Activated T-cell treated with anti-CD3 and anti-CD28 coated beads for 4 hours (primary cell): ENCODE data around the gene MPG.

ENCODE experiments used
- DNase-seq: peaks from one replicate; pipeline ENCODE4 v3.0.0-alpha.2; 2020

Gene MPG

DNA sequence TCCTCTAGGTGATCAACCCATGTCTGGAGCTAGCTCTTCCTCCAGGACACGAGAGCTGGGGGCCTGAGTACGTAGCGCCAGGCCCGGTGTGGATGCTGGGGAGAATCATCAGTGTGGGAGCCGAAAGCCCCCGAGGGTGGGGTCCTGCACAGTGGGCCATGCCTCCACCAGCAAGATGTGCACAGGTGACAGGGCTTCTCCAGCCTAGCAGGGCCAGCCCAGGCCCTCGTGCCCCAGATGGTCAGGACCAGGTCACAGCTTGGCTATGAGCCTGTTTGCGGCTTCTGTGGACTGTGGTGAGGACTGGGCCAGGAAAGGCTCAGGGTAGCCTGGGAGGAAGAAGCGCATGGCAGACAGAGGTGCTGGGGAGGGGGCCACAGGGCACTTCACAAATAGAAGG, 7.8 kb downstream of the MPG start:
- DNase-seq, result no peak

DNA sequence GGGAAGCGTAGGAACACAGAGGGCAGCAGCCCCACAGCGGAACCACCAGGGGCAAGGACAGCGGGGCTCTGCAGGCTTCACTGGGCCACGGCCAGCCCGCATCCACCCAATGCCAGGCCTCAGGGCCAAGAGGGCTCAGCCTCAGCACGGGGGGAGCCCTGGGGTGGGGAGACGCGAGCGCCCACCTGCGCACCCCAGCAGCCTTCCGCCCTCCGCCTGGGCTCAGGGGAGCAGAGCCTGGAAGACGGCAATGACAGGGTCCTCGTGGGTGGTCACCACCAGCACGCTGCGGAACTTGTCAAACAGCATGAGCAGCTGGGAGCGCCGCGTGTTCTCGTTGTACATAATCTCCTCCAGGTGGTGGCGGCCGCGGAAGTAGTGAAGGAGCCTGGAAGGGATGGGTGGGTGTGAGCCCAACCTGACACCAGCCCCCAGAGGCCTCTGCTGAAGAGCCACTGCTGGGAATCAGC, 8.5 kb downstream of the MPG start:
- DNase-seq, result no peak

DNA sequence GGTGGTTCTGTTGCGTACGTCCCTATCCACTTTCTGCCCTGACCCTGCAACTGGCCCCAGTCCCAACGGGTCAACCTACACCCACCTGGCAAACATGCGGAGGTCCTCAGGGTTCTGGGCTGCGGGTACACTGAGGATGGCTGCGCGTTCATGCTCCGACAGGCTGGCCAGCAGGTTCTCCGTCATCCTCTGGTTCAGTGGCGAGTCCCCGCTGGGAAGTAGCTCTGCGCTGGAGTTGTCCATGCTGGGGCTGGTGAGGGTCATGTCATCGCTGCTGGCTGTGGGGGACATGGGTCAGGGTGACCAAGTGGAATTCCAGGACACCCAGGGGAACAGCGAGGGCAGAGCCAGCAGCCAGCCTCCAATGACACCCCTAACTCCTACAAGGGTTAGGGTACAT, 10.6 kb downstream of the MPG start:
- DNase-seq, result no peak

GRCh38 chr16:89391-90302, 11.6 kb downstream of the MPG start:
- no peak for DNase-seq

DNA sequence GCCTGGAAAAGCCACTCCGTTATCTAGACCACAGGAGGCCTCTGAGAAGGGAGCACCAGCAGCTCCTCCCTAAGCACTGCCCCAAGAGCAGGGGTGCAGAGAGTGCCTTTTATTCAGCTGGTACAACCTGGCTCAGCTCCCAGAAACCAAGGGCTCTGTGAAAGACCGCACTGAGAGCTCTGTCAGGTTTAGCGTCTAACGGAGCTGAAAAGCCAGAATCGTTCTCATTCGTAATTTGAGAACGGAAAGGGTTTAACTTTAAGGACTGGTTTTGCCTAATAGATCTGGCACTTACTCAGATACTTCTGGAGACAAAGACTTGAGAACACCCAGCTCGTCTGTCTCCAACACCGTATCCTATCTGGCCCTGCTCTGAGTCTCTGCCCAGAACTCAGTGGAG, 13.5 kb downstream of the MPG start:
- no peak for DNase-seq

DNA sequence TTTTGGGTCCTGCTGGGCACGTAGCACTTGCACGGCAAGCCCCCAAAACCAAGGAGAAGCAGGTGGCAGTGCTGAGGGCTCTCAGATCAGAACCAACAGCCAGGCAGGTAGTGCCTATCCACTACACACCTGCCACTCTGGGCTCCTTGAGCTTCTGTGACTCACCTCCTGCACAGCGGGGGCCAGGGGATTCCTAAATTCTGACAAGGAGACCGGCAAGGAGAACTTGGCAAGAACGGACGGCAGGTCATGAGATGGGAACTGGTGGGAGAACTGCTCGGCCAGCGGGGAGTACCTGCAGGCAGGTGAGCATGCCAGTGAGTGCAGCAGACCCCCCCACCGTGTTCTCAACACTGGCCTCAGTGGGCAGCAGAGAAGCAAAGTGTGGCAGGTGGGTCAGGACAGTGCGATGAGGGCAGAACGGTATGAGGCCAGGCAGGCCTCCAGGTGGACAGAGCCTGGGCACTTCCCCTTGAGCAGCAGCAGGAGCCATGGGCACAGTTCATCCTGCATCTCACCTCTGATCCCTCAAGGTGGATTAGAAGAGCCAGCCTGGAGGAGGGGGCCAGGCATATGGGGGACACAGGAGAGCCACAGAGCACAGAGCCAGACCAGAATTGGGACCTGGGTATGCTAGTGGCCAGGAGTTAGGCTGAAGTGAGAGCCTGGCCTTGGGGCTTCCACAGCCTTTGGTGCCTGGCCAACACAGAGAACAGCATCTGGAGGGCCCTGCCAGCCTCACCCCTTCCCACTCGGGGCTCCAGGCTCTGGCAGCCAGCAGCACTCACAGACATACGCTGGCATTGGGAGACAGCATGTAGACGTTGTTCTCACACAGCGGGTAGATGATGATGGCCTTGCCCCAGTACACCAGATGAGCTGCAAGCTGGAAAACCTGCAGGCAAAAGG, 14.7 kb downstream of the MPG start:
- no peak for DNase-seq

DNA sequence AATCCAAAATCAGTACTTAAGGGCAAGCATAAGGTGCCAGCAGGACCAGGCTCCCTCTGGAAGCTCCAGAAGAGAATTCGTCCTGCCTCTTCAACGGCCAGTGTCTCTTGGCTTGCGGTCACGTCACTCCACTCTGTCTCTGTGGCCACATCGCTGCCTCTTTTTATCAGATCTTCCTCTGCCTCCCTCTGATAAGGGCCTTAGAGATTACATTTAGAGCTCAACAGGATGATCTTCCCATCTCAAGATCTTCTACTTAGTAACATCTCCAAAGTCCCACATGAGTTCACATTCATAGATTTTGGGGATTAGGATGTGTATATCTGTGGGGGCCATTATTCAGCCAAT, 16.9 kb downstream of the MPG start:
- DNase-seq, result no peak

GRCh38 chr16:96935-97381, 18.9 kb downstream of the MPG start:
- DNase-seq, result peak; percentile 84

DNA sequence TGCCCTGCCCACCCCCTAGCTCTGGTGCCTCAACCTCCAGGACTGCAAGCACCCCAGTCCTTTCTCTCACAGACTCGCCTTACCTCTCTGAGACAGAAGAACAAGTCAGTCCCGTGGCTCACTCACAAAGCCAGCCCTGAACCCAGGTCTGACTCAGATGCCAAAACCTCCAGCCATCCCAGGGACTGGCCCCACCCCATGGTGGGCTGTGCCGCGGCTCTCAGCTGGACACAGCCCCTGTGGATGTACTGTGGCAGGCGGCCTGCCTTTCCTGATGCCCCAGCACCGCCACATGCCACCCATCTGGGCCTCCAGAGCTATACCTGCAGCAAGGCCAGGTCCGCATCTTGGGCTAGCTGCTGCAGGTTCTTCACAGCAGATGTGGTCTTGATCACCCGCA, 19.8 kb downstream of the MPG start:
- DNase-seq, result no peak

DNA sequence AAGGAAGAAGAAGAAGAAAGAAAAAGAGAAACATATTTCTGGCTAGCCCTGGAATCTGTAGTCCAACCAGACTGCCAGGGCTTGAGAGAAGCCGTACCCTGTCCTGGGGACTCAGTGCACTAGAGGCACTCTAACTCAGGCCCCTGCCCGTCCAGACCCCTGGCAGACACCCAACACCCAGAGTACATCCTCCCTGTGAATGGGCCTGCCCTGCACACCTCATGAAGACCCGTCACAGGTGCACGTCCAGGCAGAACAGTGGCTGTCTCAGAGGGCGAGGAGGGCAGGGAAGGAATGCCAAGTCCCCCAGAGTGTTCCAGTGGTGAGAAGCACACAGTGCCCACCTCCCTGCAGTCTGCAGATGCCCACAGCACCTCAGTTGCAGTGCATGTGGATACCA, 23.0 kb downstream of the MPG start:
- no peak for DNase-seq

DNA sequence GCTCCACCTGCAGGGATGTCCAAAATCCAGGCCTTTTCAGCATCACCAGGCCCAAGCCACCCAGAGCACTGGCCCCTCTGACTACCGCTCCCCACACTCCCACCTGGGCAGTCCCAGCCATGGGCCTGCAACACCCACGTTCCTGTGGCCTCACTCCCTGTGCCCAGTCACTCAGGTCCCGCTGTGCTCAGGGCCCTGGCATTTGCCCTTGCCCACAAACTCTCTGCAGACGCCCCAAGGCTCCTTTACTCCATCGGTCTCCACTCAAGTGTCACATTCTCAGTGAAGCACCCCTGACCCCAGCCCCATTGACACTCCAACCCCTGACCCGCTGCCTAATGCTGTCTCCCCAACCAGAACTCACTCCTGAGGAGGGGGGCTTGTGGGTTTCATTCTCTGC, 23.6 kb downstream of the MPG start:
- DNase-seq, result no peak

DNA sequence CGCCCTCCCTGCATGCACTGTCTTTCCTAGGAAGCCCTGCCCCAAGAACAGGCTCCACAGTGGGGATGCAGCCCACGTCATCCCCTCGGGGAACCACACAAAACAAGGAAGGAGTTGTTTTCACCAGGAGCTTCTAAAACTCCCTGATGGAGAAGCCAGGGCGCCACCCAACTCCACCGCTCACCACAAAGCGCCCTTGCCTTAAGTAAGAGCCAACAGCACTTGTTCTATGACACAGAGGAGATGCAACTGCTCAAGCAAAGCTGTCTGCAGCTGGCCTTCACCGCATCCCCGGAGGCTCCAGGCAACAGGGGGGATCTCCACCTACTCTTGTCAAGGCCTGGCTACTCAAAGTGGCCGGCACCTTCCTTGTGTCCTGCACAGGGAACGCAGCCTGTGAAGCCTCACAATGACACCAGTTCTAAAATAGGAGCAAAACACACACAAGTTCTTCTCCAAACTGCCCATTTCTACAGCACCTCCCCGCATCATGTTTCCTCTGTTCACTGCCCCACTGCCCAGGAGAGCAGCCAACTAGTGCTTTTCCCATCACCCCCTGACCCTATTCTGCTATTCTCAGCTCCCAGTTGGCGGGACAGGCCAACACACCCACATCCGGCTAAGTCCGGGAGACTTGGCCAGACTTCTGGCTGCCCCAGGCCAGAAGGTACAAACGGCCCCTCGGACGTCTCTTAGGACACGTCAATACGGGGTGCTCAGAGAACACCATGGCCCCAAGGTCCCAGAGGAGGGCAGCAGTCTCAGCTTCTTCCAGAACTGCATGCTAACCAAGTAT, 24.2 kb downstream of the MPG start:
- no peak for DNase-seq

DNA sequence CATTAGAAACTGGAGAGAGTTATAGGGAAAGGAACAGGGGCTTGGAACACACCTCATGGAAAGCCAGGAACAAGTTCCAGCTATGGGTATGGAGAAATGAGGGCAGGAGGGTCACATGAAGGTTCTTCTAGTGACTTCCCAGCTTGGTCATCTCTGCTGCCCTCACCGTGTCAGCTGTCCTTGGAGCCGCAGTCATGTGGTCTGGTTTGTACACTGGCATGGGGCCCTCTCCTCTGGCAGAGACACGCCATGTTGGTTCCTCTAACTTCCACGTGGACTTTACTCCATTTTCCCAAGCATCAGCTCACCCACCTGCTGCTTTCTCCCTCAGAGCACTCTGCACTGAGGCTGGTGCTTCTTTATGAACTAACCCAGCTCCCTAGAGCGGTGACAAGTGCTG, 26.3 kb downstream of the MPG start:
- DNase-seq, result no peak

DNA sequence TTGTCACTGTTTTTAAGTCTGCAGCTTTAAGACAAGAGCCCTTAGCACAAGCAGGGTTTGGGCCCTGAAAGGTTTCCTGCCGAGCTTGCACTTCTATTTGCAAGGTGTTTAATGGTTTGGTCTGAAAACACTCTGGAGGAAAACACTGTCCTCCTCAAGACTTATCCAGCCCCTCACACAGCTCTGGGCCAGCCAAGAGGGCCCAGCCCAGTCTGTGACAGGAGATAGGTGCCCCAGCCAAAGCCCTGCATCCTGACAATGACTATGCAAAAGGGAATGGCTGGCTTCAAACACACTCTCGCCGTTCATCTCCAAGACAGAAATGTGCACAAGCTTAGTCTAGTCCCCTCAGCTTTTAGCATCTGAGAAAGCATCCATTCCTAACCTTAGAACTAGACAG, 26.9 kb downstream of the MPG start:
- no peak for DNase-seq

- no peak for DNase-seq
Measured at GRCh38 chr16:105521-105920, 27.5 kb downstream of the MPG start.

GRCh38 chr16:106623-107324, 28.7 kb downstream of the MPG start:
- peak; percentile 33 for DNase-seq

GRCh38 chr16:112153-112840, 34.3 kb downstream of the MPG start:
- no peak for DNase-seq

DNA sequence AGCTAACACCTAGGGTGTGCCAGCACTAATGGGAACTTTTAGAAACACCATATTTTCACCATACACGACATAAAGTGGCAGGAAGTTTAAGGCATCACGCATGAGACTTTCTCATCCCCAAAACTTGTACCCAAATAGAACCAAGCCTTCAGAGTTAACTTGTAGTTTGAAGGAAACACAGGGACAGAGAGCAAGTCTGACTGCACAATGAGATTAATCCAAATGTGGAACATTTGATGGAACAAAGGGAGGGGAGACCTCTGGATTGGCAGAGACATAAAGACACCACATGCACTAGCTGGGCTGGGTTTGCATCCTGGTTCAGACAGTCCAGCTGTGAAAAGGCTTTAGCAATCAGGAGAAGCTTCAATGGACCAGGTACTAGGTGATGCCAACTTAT, 36.3 kb downstream of the MPG start:
- no peak for DNase-seq

- no peak for DNase-seq
Measured at GRCh38 chr16:116015-116414, 38.0 kb downstream of the MPG start.

DNA sequence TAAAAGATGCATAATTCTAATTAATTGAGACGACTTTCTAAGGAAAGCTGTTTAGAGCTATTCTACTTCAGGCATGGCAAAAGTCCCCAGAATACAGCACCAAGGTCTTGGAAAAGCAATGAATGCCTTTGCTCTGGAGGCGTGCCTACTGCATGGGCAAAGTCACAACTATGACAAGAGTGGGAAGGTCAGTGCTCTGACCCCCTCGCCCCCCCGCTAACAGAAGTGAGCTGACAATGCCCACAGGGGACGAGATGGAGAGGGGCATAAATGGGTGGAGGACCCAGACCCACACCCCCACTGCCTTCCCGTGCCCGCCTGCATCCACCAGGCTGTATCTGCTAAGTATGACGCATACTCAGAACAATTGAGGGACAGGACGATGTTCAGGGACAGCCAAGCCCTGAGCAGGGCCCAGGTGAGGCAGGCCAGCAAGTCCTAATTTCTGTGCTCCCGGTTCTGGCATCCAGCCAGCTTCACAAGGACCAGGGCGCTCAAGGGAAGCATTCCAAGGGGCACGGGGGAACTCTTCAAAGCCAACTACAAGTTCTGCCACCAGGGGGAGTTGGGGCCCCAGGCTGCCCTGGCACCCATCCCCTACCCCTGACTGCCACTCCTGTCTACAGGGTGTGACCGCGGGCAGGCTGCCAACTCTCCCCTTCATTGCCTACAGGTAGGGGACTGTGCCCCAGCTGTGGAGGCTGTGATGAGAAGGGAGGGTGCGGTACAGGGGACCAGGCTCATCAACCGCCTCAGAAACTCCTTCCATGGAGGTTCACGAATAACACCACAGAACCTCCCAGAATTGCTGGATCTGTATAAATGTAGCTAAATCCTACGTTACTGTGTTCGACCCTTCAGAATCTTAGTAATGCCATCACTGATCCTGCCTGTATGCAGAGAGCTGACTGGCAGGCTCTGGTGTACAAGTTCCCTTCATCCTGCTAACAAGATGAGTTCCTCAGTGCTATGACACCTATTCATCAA, 39.6 kb downstream of the MPG start:
- DNase-seq, result peak; percentile 60

DNA sequence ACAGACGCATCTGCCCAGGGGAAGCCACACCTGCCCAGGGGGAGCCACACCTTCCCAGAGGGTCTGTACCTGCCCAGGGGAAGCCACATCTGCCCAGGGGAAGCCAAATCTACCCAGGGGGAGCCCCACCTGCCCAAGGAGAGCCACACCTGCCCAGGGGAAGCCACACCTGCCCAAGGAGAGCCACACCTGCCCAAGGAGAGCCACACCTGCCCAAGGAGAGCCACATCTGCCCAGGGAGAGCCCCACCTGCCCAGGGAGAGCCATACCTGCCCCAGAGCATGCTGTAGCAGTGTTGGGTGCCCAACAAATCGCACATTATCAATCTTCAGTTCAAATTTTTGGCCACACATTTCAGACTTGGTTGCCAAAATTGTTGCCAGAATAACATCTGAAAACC, 40.8 kb downstream of the MPG start:
- DNase-seq, result no peak
